GM23248 (cell line): ENCODE results near the gene CYFIP1. TPM values are rescaled to one million over a fixed set of nuclear protein-coding genes. Genes with fewer than 3 reads are reported as not detected.

Source experiments
- DNase-seq: peaks from one replicate; pipeline ENCODE4 v3.0.0-alpha.2; 2015
- H2AFZ ChIP-seq: fragments of 200-600 bp; sonication (generic); 2 replicates; pipeline ENCODE4 v1.6.1; 2016; ENCODE audit warnings: antibody characterized with exemption
- H3F3A ChIP-seq: fragments of 200-600 bp; sonication (generic); 2 replicates; pipeline ENCODE4 v1.6.1; 2016; ENCODE audit warnings: mild to moderate bottlenecking, antibody characterized with exemption, mixed run types; ENCODE audit not compliant: insufficient read depth
- H3K27ac ChIP-seq: fragments of 200-600 bp; sonication (generic); 2 replicates; pipeline ENCODE4 v1.5.1; 2016; ENCODE audit warnings: mild to moderate bottlenecking
- H3K27me3 ChIP-seq: fragments of 200-600 bp; sonication (generic); replicated peaks from 2 replicates; pipeline ENCODE4 v1.6.1; 2016; ENCODE audit warnings: mild to moderate bottlenecking; ENCODE audit not compliant: insufficient read depth
- H3K36me3 ChIP-seq: fragments of 200-600 bp; sonication (generic); 2 replicates; pipeline ENCODE4 v1.6.1; 2016; ENCODE audit warnings: low read depth, mild to moderate bottlenecking
- H3K4me1 ChIP-seq: fragments of 200-600 bp; sonication (generic); 2 replicates; pipeline ENCODE4 v1.6.1; 2016; ENCODE audit warnings: mild to moderate bottlenecking; ENCODE audit not compliant: insufficient read depth
- H3K4me2 ChIP-seq: fragments of 200-600 bp; sonication (generic); one replicate; pipeline ENCODE4 v1.6.1; 2016; ENCODE audit warnings: mild to moderate bottlenecking; ENCODE audit not compliant: unreplicated experiment
- H3K4me3 ChIP-seq: fragments of 200-600 bp; sonication (generic); 2 replicates; pipeline ENCODE4 v1.5.1; 2016; ENCODE audit warnings: mild to moderate bottlenecking
- H3K79me2 ChIP-seq: fragments of 200-600 bp; sonication (generic); 2 replicates; pipeline ENCODE4 v1.6.1; 2016; ENCODE audit warnings: mild to moderate bottlenecking; ENCODE audit not compliant: insufficient read depth
- H3K9ac ChIP-seq: fragments of 200-600 bp; sonication (generic); 2 replicates; pipeline ENCODE4 v1.6.1; 2016; ENCODE audit warnings: mild to moderate bottlenecking
- H3K9me2 ChIP-seq: fragments of 200-600 bp; sonication (generic); 2 replicates; pipeline ENCODE4 v1.6.1; 2016; ENCODE audit warnings: mixed run types, mild to moderate bottlenecking, moderate library complexity; ENCODE audit not compliant: insufficient read depth
- H3K9me3 ChIP-seq: fragments of 200-600 bp; sonication (generic); one replicate; pipeline ENCODE4 v1.6.1; 2017; ENCODE audit warnings: low read depth
- H4K20me1 ChIP-seq: fragments of 200-600 bp; sonication (generic); 2 replicates; pipeline ENCODE4 v1.6.0; 2016; ENCODE audit not compliant: insufficient read depth
- EZH2 ChIP-seq: fragments of 200-600 bp; sonication (generic); IDR thresholded peaks from 2 replicates; pipeline ENCODE4 v1.6.1; 2018; ENCODE audit warnings: antibody characterized with exemption, mild to moderate bottlenecking; ENCODE audit not compliant: insufficient read depth, poor library complexity, severe bottlenecking
- EZH2phosphoT487 ChIP-seq: fragments of 200-600 bp; sonication (generic); IDR thresholded peaks from 2 replicates; pipeline ENCODE4 v1.6.1; 2018; ENCODE audit warnings: antibody characterized with exemption, moderate library complexity, mild to moderate bottlenecking, low read depth; ENCODE audit not compliant: insufficient read depth
- WGBS, 2 experiments: methylation state at CpG; one replicate each; pipeline ENCODE4 v1.1.6; 2015 to 2017; ENCODE audit warnings: low lambda C conversion rate in 2 of 2, low coverage in 1 of 2; ENCODE audit errors: missing lambda C conversion rate in 2 of 2; 5-methylcytosine and 5-hydroxymethylcytosine counted together
- in situ Hi-C: fragments of 300-500 bp; cut with MboI; formaldehyde crosslinking; loops from 2 replicates; pipeline ENCODE4 v1.15.0; 2020
- polyA plus RNA-seq: library from polyadenylated mRNA; unstranded; fragments of >200 nt; fragmentation: Nextera tagmentation; extraction: Ambion mirVana; gene quantifications from 2 replicates; pipeline ENCODE4 v1.2.1, GENCODE V29; 2016
- total RNA-seq: library from RNA; depleted of rRNA; stranded (reverse); fragments of >200 nt; shearing (Covaris generic); gene quantifications from 2 replicates; pipeline ENCODE4 v1.2.3, GENCODE V29; 2014

Gene CYFIP1
- total and polyA plus RNA-seq, 2 experiments from 2014 or later = 80.5 to 129 TPM

- Histone ChIP-seq H3K4me1 (peaks cover 7% of the 10 kb centered on the region), H3F3A (peaks cover 5% of the 10 kb centered on the region), H3K36me3 (no peaks in the 10 kb centered on the region), H4K20me1 (peaks cover 48% of the 10 kb centered on the region), H3K27ac (no peak overlapping the region), H3K79me2 (peaks cover 100% of the 10 kb centered on the region), H3K9me3 (no peaks in the 10 kb centered on the region), H3K9ac (no peak overlapping the region), H3K27me3 (no peaks in the 10 kb centered on the region), H3K9me2 (no peaks in the 10 kb centered on the region), H2AFZ (no peak overlapping the region), H3K4me2 (no peak overlapping the region), H3K4me3 (no peak overlapping the region)
- 96 to 99% methylated on average over 4 of the region's 4 CpGs for WGBS, 2 experiments
- DNase-seq = no peak
- in situ Hi-C loops = no loop called here
- TF ChIP-seq EZH2 (no peak), EZH2phosphoT487 (no peak)
These were observed 6.2 kb downstream of the CYFIP1 start for GRCh38 chr15:22973987-22974386.

DNA sequence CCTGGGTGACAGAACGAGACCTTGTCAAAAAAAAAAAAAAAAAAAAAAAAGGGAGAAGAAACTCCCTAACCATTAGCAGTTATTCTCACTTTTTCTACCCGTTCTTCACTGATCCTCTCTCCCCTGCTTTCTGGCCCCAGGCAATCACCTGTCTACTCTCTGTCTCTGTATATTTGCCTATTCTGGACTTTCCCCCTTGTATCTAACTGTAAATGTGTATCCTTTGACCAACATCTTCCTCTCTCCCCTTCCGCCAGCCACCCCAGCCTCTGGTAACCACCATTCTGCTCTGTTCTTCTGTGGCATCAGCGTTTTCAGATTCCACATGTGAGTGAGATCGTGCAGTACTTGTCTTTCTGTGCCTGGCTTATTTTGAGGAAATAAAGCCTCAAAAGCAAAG lies 6.9 kb downstream of the CYFIP1 start:
- no peak overlapping the region for H3K9ac ChIP-seq
- H3F3A ChIP-seq = peaks cover 11% of the 10 kb centered on the region
- no peaks in the 10 kb centered on the region for H3K27me3 ChIP-seq
- DNase-seq = no peak
- peaks cover 99% of the 10 kb centered on the region for H3K79me2 ChIP-seq
- H3K9me3 ChIP-seq = no peaks in the 10 kb centered on the region
- H3K4me2 ChIP-seq = no peak overlapping the region
- WGBS, 2 experiments = 53 to 61% methylated on average over 5 of the region's 5 CpGs
- TF ChIP-seq EZH2 = no peak
- TF ChIP-seq EZH2phosphoT487 = no peak
- peaks cover 49% of the 10 kb centered on the region for H4K20me1 ChIP-seq
- peaks cover 8% of the 10 kb centered on the region for H3K4me1 ChIP-seq
- H2AFZ ChIP-seq = no peak overlapping the region
- H3K27ac ChIP-seq = no peak overlapping the region
- H3K9me2 ChIP-seq = no peaks in the 10 kb centered on the region
- H3K36me3 ChIP-seq = no peaks in the 10 kb centered on the region
- in situ Hi-C loops = no loop called here
- H3K4me3 ChIP-seq = no peak overlapping the region

GRCh38 chr15:22969489-22969888 lies 10.7 kb downstream of the CYFIP1 start:
- Histone ChIP-seq H3F3A (peaks cover 23% of the 10 kb centered on the region), H3K4me1 (peaks cover 20% of the 10 kb centered on the region), H3K4me2 (no peak overlapping the region), H3K27ac (no peak overlapping the region), H3K27me3 (no peaks in the 10 kb centered on the region), H3K79me2 (peaks cover 99% of the 10 kb centered on the region), H3K4me3 (no peak overlapping the region), H2AFZ (no peak overlapping the region), H3K36me3 (no peaks in the 10 kb centered on the region), H3K9me2 (no peaks in the 10 kb centered on the region), H3K9me3 (no peaks in the 10 kb centered on the region), H4K20me1 (peaks cover 41% of the 10 kb centered on the region), H3K9ac (no peak overlapping the region)
- no peak for DNase-seq
- TF ChIP-seq EZH2phosphoT487 (no peak), EZH2 (no peak)
- WGBS, 2 experiments = 96 to 98% methylated on average over 3 of the region's 3 CpGs
- in situ Hi-C loops = no loop called here

DNA sequence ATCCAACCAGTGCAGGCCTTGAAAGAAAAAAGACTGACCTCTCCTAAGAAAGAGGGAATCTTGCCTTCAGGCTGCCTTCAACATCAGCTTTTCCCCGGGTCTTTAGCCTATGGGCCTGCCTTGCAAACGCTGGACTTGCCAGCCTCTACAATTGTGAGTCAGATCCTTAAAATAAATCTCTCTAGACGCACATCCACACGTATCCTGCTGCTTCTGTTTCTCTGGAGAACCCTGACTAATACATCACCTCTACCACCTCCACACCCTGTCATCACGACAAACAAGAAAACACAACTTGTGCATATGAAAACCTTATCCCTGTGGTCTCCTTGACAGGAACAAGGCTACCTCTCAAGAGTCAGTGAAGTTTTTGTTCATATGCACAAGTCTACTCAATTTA lies 11.8 kb downstream of the CYFIP1 start:
- peak overlapping the region; percentile 50 for H3K4me2 ChIP-seq
- peaks cover 29% of the 10 kb centered on the region for H3K4me1 ChIP-seq
- no peaks in the 10 kb centered on the region for H3K9me3 ChIP-seq
- H3K36me3 ChIP-seq = no peaks in the 10 kb centered on the region
- peaks cover 96% of the 10 kb centered on the region for H3K79me2 ChIP-seq
- peaks cover 32% of the 10 kb centered on the region for H4K20me1 ChIP-seq
- H3K9ac ChIP-seq = peak overlapping the region; percentile 59
- peak; percentile 95 for DNase-seq
- no peaks in the 10 kb centered on the region for H3K9me2 ChIP-seq
- 1 to 4% methylated on average over 5 of the region's 5 CpGs for WGBS, 2 experiments
- no peak overlapping the region for H2AFZ ChIP-seq
- peak overlapping the region; percentile 37; the same call in 1 of the 2 replicates for H3K4me3 ChIP-seq
- H3F3A ChIP-seq = peaks cover 29% of the 10 kb centered on the region
- H3K27ac ChIP-seq = peak overlapping the region; percentile 85
- in situ Hi-C loops = no loop called here
- no peaks in the 10 kb centered on the region for H3K27me3 ChIP-seq
- no peak for TF ChIP-seq EZH2
- 0 out of 2 replicates have a peak, but pooled peaks have one; percentile 64 for TF ChIP-seq EZH2phosphoT487
